Bronchial epithelial cell (primary cell): Measurements from ENCODE around the gene PSMB2. TPM values are rescaled to one million over a fixed set of nuclear protein-coding genes. Genes with fewer than 3 reads are reported as not detected.

ENCODE experiments used
- DNase-seq: peaks from one replicate; pipeline ENCODE4 v3.0.0-alpha.2; 2010; ENCODE audit warnings: low read depth
- FAIRE-seq: peaks from 2 replicates; lab custom pipeline; 2011; peaks lifted over from hg19 to GRCh38; lab: Jason Lieb, UNC
- H3K27me3 ChIP-seq: 2 replicates; pipeline ENCODE4 v1.5.1; 2011; ENCODE audit warnings: low read length; ENCODE audit not compliant: control insufficient read depth, insufficient read depth
- H3K36me3 ChIP-seq: 2 replicates; pipeline ENCODE4 v1.5.1; 2011; ENCODE audit warnings: low read length; ENCODE audit not compliant: control insufficient read depth, insufficient read depth
- H3K4me3 ChIP-seq: 2 replicates; pipeline ENCODE4 v1.5.1; 2011; ENCODE audit warnings: mild to moderate bottlenecking, low read depth, low read length, control low read depth
- total RNA-seq: library from RNA; depleted of rRNA; stranded (reverse); fragments of >200 nt; gene quantifications from 2 replicates; pipeline ENCODE4 v1.2.1, GENCODE V29; 2014
- TF ChIP-seq, protein P1 (sequence below): IDR thresholded peaks from 2 replicates; pipeline ENCODE4 v1.5.1; 2011; ENCODE audit warnings: mild to moderate bottlenecking, moderate library complexity, low read length, control low read depth, inconsistent platforms; ENCODE audit not compliant: insufficient read depth, severe bottlenecking

Gene PSMB2
- total RNA-seq, 1 donor from 2014 or later, result 12.4 TPM

DNA sequence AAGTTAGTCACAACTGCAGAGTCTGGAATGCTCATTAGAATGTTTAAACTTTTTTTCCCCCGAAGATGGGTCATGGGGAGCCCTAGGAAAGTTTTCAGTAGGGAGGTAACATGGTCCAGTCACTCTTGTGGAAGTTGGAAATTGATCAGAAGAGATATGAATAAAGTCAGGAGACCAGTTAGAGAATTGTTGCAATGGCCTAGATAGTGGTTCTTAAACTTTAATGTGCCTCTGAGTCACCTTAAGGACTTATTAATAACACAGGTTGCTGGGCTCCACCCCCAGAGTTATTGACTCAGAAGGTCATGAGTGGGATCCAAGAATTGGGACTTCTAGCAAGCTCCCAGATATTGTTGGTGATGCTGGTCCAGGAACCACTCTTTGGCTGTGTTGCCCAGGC is 71.4 kb downstream of the PSMB2 start:
- no peak overlapping the region for H3K4me3 ChIP-seq
- H3K27me3 ChIP-seq, result no peaks in the 10 kb centered on the region
- no peak for FAIRE-seq
- peaks cover 7% of the 10 kb centered on the region for H3K36me3 ChIP-seq
- TF ChIP-seq, protein P1, sequence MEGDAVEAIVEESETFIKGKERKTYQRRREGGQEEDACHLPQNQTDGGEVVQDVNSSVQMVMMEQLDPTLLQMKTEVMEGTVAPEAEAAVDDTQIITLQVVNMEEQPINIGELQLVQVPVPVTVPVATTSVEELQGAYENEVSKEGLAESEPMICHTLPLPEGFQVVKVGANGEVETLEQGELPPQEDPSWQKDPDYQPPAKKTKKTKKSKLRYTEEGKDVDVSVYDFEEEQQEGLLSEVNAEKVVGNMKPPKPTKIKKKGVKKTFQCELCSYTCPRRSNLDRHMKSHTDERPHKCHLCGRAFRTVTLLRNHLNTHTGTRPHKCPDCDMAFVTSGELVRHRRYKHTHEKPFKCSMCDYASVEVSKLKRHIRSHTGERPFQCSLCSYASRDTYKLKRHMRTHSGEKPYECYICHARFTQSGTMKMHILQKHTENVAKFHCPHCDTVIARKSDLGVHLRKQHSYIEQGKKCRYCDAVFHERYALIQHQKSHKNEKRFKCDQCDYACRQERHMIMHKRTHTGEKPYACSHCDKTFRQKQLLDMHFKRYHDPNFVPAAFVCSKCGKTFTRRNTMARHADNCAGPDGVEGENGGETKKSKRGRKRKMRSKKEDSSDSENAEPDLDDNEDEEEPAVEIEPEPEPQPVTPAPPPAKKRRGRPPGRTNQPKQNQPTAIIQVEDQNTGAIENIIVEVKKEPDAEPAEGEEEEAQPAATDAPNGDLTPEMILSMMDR, result no peak
- DNase-seq, result peak; percentile 66

DNA sequence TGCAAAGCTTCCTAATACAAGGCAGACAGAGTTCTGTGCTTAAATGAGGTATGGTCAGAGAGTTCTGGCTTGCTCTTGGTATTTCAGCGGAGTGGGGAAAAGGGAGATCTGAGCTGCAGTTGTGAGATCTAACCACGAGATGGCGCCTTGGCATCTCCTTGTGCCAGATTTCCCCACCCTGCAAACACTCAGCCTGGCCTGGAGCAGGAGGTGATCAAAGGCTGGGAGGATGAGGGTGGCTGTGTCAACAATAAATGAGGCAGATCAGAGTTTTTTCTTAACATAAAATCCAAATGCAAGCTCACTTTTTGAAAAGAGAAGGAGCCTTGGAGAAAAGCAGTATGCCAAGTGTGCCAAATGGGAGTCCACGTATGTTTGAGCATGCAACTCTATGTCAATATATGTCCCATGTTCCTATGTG is 72.3 kb downstream of the PSMB2 start:
- TF ChIP-seq, protein P1, result peak; percentile 92
- Histone ChIP-seq H3K4me3 (no peak overlapping the region), H3K36me3 (peaks cover 8% of the 10 kb centered on the region), H3K27me3 (no peaks in the 10 kb centered on the region)
- peak; percentile 55 for DNase-seq
- no peak for FAIRE-seq

DNA sequence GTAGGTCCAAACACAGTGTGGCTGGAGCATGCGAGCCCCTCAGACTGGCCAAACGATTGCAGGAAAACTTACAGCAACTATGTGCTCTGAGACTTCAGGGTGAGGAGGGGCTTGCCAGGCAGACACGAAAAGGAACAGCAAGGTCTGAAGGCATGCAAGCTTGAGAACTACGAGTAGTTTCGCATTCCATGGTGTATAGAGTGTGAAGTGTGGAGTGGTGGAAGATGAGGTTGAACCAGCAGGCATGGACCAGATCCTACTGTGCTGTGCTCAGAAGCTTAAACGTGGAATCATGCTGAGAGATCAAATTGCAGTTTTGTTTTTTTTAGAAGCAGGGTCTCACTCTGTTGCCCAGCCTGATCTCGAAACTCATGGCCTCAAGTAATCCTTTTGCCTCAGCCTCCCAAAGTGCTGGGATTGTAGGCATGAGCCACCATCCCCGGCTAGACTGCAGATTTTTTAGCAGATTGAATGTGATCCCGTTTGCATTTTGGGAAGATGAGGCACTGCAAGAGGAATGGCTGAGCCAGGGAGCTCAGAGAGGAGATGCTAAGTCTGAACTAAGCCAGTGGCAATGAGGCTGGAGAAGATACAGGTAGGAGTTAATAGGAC is 73.3 kb downstream of the PSMB2 start:
- TF ChIP-seq, protein P1, result no peak
- no peaks in the 10 kb centered on the region for H3K27me3 ChIP-seq
- FAIRE-seq, result no peak

DNA sequence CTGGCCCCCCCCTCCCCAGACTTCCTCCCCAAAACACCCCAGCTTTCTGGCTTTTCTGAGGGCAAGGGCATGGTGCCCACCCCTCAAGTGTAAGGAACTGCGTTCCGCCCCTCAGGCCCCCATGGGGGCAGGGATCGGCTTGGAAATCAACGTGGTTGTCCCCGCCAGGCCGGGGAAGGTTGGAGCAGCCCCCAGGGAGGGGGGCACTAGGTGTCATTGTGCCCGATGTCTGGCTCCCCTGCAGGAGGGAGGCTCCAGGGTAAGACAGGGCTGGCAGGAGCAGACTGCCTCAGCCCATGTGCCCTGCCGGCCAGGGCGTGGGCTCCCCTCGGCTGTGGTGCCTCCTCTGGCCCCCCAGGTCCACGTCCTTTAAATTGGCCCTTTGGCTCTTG is 75.6 kb downstream of the PSMB2 start:
- Histone ChIP-seq H3K36me3 (peaks cover 16% of the 10 kb centered on the region), H3K27me3 (no peaks in the 10 kb centered on the region), H3K4me3 (no peak overlapping the region)
- FAIRE-seq (no peak), DNase-seq (no peak)
- TF ChIP-seq, protein P1, result no peak

More for the DNA sequence above, 73.3 kb downstream of the PSMB2 start:
- H3K4me3 ChIP-seq, result no peak overlapping the region
- no peak for DNase-seq
- peaks cover 13% of the 10 kb centered on the region for H3K36me3 ChIP-seq

DNA sequence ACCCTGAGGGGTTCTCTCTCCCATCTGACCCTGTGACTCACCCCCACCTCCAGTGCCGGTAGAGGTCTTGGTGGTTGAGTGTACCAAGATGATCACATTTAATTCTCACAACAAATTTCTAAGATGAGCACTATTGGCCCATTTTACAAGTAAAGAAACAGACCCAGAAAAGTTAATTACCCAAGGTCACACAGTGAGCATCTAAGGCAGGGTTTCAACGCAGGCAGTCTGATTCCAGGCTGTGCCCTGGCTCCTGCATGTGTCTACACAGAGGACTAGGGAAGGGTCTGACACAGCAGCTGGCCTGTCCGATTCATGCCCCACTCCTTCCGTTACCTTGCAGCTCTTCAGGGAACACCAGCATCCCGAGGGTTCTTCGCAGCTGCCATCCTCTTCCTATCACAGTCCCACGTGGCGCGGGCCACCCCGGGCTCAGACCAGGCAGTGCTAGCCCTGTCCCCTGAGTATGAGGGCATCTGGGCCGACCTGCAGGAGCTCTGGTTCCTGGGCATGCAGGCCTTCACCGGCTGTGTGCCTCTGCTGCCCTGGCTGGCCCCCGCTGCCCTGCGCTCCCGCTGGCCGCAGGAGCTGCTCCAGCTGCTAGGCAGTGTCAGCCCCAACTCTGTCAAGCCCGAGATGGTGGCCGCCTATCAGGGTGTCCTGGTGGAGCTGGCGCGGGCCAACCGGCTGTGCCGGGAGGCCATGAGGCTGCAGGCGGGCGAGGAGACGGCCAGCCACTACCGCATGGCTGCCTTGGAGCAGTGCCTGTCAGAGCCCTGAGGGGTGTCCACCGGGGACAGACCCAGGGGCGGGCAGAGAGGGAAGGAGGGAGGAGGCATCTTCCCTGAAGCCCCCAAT is 76.2 kb downstream of the PSMB2 start:
- TF ChIP-seq, protein P1, result no peak
- no peaks in the 10 kb centered on the region for H3K27me3 ChIP-seq
- no peak for FAIRE-seq

More for the DNA sequence above, 76.2 kb downstream of the PSMB2 start:
- H3K4me3 ChIP-seq, result no peak overlapping the region
- H3K36me3 ChIP-seq, result peaks cover 16% of the 10 kb centered on the region
- DNase-seq, result no peak
